NCI-H2196 (cell line): Measurements from ENCODE around the gene APOO.
"Not testable (repeated sequence)": the region's sequence is repeated elsewhere in the genome, so short reads cannot be mapped to it uniquely, and the experiment has no call there.

Experiments
- DNase-seq: peaks from one replicate; lab custom pipeline; 2025; ENCODE audit not compliant: unreplicated experiment; lab: John Stamatoyannopoulos, UW

Gene APOO

GRCh38 chrX:23904096-23904495, 3.6 kb downstream of the APOO start:
- no peak for DNase-seq

GRCh38 chrX:23902419-23902818, 5.3 kb downstream of the APOO start:
- DNase-seq, result peak; percentile 46

- peak; percentile 48 for DNase-seq
These were observed 5.9 kb downstream of the APOO start for GRCh38 chrX:23901805-23902204.

GRCh38 chrX:23901060-23901459, 6.7 kb downstream of the APOO start:
- DNase-seq, result no peak

- no peak for DNase-seq
These were observed 7.4 kb downstream of the APOO start for GRCh38 chrX:23900220-23900797.

- no peak for DNase-seq
These were observed 9.3 kb downstream of the APOO start for GRCh38 chrX:23898412-23898959.

GRCh38 chrX:23896981-23897380, 10.8 kb downstream of the APOO start:
- DNase-seq, result no peak

- not testable (repeated sequence) for DNase-seq
These were observed 11.2 kb downstream of the APOO start for GRCh38 chrX:23896539-23896938.

GRCh38 chrX:23894993-23895392, 12.7 kb downstream of the APOO start:
- DNase-seq, result not testable (repeated sequence)

GRCh38 chrX:23890933-23891332, 16.8 kb downstream of the APOO start:
- DNase-seq, result no peak

GRCh38 chrX:23888887-23889501, 18.7 kb downstream of the APOO start:
- DNase-seq, result no peak

GRCh38 chrX:23887918-23888317, 19.8 kb downstream of the APOO start:
- DNase-seq, result no peak

- no peak for DNase-seq
These were observed 20.3 kb downstream of the APOO start for GRCh38 chrX:23887451-23887850.

GRCh38 chrX:23885803-23886202, 21.9 kb downstream of the APOO start:
- no peak for DNase-seq

GRCh38 chrX:23884427-23885024, 23.2 kb downstream of the APOO start:
- DNase-seq, result no peak

GRCh38 chrX:23883737-23884354, 23.9 kb downstream of the APOO start:
- DNase-seq, result no peak

GRCh38 chrX:23879380-23880090, 28.2 kb downstream of the APOO start:
- DNase-seq, result peak; percentile 27

- DNase-seq, result no peak
These were observed 35.7 kb downstream of the APOO start for GRCh38 chrX:23871905-23872546.

- no peak for DNase-seq
These were observed 37.7 kb downstream of the APOO start for GRCh38 chrX:23870041-23870440.

GRCh38 chrX:23864742-23865326, 42.9 kb downstream of the APOO start:
- DNase-seq, result no peak
